Ishikawa (cell line): ENCODE measurements around the gene NDFIP2.

ENCODE experiments used
- CEBPB ChIP-seq: IDR thresholded peaks from 2 replicates; pipeline ENCODE4 v1.6.1; 2012
- CREB1 ChIP-seq: IDR thresholded peaks from 2 replicates; pipeline ENCODE4 v1.6.1; 2012; ENCODE audit warnings: low read depth
- EGR1 ChIP-seq: IDR thresholded peaks from 2 replicates; pipeline ENCODE4 v1.6.1; 2012
- EP300 ChIP-seq: IDR thresholded peaks from 2 replicates; pipeline ENCODE4 v1.6.1; 2012; ENCODE audit warnings: borderline replicate concordance
- FOXM1 ChIP-seq: IDR thresholded peaks from 2 replicates; pipeline ENCODE4 v1.6.1; 2012; ENCODE audit warnings: low read depth, borderline replicate concordance
- MAX ChIP-seq: IDR thresholded peaks from 2 replicates; pipeline ENCODE4 v1.6.1; 2012
- NFIC ChIP-seq: IDR thresholded peaks from 2 replicates; pipeline ENCODE4 v1.6.1; 2012
- RAD21 ChIP-seq: IDR thresholded peaks from 2 replicates; pipeline ENCODE4 v1.6.1; 2012; ENCODE audit warnings: low read depth
- REST ChIP-seq: IDR thresholded peaks from 2 replicates; pipeline ENCODE4 v1.6.1; 2012; ENCODE audit warnings: low read depth, mild to moderate bottlenecking
- TAF1 ChIP-seq: IDR thresholded peaks from 2 replicates; pipeline ENCODE4 v1.6.1; 2012; ENCODE audit warnings: low read depth, mild to moderate bottlenecking
- TCF12 ChIP-seq: IDR thresholded peaks from 2 replicates; pipeline ENCODE4 v1.6.1; 2012; ENCODE audit warnings: low read depth
- TEAD4 ChIP-seq: IDR thresholded peaks from 2 replicates; pipeline ENCODE4 v1.6.1; 2012
- USF1 ChIP-seq: IDR thresholded peaks from 2 replicates; pipeline ENCODE4 v1.6.1; 2012
- YY1 ChIP-seq: IDR thresholded peaks from 2 replicates; pipeline ENCODE4 v1.6.1; 2012; ENCODE audit warnings: low read depth
- ZBTB7A ChIP-seq: IDR thresholded peaks from 2 replicates; pipeline ENCODE4 v1.6.1; 2012; ENCODE audit warnings: low read depth

Gene NDFIP2

GRCh38 chr13:79451500-79451962 is 29.4 kb upstream of the NDFIP2 start:
- TF ChIP-seq MAX (no peak), USF1 (no peak), NFIC (no peak), CEBPB (no peak), CREB1 (no peak), ZBTB7A (no peak), YY1 (no peak), TAF1 (no peak), RAD21 (no peak)

- no peak for TF ChIP-seq REST
- TF ChIP-seq RAD21: no peak
- TF ChIP-seq MAX: no peak
- no peak for TF ChIP-seq TCF12
- no peak for TF ChIP-seq TEAD4
- no peak for TF ChIP-seq TAF1
- no peak for TF ChIP-seq ZBTB7A
- TF ChIP-seq EGR1: no peak
- TF ChIP-seq FOXM1: no peak
- TF ChIP-seq EP300: no peak
- TF ChIP-seq CEBPB: no peak
- no peak for TF ChIP-seq YY1
- no peak for TF ChIP-seq NFIC
- TF ChIP-seq CREB1: no peak
- TF ChIP-seq USF1: no peak
Measured at GRCh38 chr13:79452239-79452913, 28.6 kb upstream of the NDFIP2 start.

GRCh38 chr13:79455331-79455730 is 25.6 kb upstream of the NDFIP2 start:
- TF ChIP-seq TCF12 (no peak), TEAD4 (peak; percentile 78)

GRCh38 chr13:79456051-79456450 is 24.9 kb upstream of the NDFIP2 start:
- TF ChIP-seq YY1: no peak
- no peak for TF ChIP-seq FOXM1
- no peak for TF ChIP-seq ZBTB7A
- no peak for TF ChIP-seq EP300
- TF ChIP-seq TEAD4: no peak
- TF ChIP-seq NFIC: no peak
- TF ChIP-seq CEBPB: peak; percentile 37; the same call in 1 of the 2 replicates

GRCh38 chr13:79456656-79457365 is 24.1 kb upstream of the NDFIP2 start:
- TF ChIP-seq RAD21 (no peak), CEBPB (no peak), FOXM1 (no peak), TEAD4 (no peak), CREB1 (no peak), EP300 (no peak), USF1 (no peak), TCF12 (no peak), MAX (no peak), YY1 (no peak), TAF1 (no peak)

- TF ChIP-seq TAF1 (no peak), MAX (no peak), TCF12 (no peak), CEBPB (no peak), USF1 (no peak), ZBTB7A (no peak), NFIC (no peak), EP300 (no peak), REST (no peak), CREB1 (no peak), FOXM1 (no peak), RAD21 (no peak), EGR1 (no peak), TEAD4 (no peak)
Measured at GRCh38 chr13:79457390-79457789, 23.6 kb upstream of the NDFIP2 start.
